ENCODE results near the gene NAXD.

The NAXD gene

GRCh38 chr13:110638257-110638656 lies 22.9 kb downstream of the NAXD start:
- TF ChIP-seq CTCF (IDR thresholded peaks at IDR 0.05; ENCODE audit: low read depth, low read length, missing control alignments), result no peak
- H3K4me3 ChIP-seq (ENCODE audit: low read depth, low read length), result no peak overlapping the region
- in situ Hi-C loops (cut with HindIII; ENCODE audit: low sequenced_read_pairs), result no loop called here
- no peak for DNase-seq (ENCODE audit: low read depth)

- no peak for DNase-seq (ENCODE audit: low read depth)
Measured at GRCh38 chr13:110638814-110639806, 23.8 kb downstream of the NAXD start.

GRCh38 chr13:110639935-110640334 lies 24.6 kb downstream of the NAXD start:
- in situ Hi-C loops (cut with HindIII; ENCODE audit: low sequenced_read_pairs), result loop anchor here (5.0 kb wide), 1 partner anchor 37 kb away; no protein-coding TSS in a partner anchor
- no peak for DNase-seq (ENCODE audit: low read depth)
- TF ChIP-seq CTCF (IDR thresholded peaks at IDR 0.05; ENCODE audit: low read depth, low read length, missing control alignments), result no peak
- H3K4me3 ChIP-seq (ENCODE audit: low read depth, low read length), result no peak overlapping the region

More at GRCh38 chr13:110638814-110639806, 23.8 kb downstream of the NAXD start:
- H3K4me3 ChIP-seq (ENCODE audit: low read depth, low read length), result no peak overlapping the region
- in situ Hi-C loops (cut with HindIII; ENCODE audit: low sequenced_read_pairs), result no loop called here
- TF ChIP-seq CTCF (IDR thresholded peaks at IDR 0.05; ENCODE audit: low read depth, low read length, missing control alignments), result no peak

GRCh38 chr13:110640591-110641029 lies 25.3 kb downstream of the NAXD start:
- TF ChIP-seq CTCF (IDR thresholded peaks at IDR 0.05; ENCODE audit: low read depth, low read length, missing control alignments), result no peak
- no peak overlapping the region for H3K4me3 ChIP-seq (ENCODE audit: low read depth, low read length)
- in situ Hi-C loops (cut with HindIII; ENCODE audit: low sequenced_read_pairs), result loop anchor here (5.0 kb wide), 1 partner anchor 37 kb away; no protein-coding TSS in a partner anchor
- DNase-seq (ENCODE audit: low read depth), result no peak

GRCh38 chr13:110641055-110642015 lies 26.0 kb downstream of the NAXD start:
- no peak overlapping the region for H3K4me3 ChIP-seq (ENCODE audit: low read depth, low read length)
- TF ChIP-seq CTCF (IDR thresholded peaks at IDR 0.05; ENCODE audit: low read depth, low read length, missing control alignments), result no peak
- in situ Hi-C loops (cut with HindIII; ENCODE audit: low sequenced_read_pairs), result loop anchor here (5.0 kb wide), 1 partner anchor 36 kb away; no protein-coding TSS in a partner anchor
- no peak for DNase-seq (ENCODE audit: low read depth)
